Hindlimb muscle (tissue), 1 donor: ENCODE measurements around the gene SLC35D2. TPM values are rescaled to one million over a fixed set of nuclear protein-coding genes. Genes with fewer than 3 reads are reported as not detected.
"Not testable (repeated sequence)": the region's sequence is repeated elsewhere in the genome, so short reads cannot be mapped to it uniquely, and the experiment has no call there.

ENCODE experiments used
- DNase-seq: peaks from one replicate; pipeline ENCODE4 v3.0.0-alpha.2; 2013
- polyA plus RNA-seq: library from polyadenylated mRNA; unstranded; fragments of 120-200 nt; gene quantifications from one replicate; pipeline ENCODE4 v1.2.1, GENCODE V29; 2013; ENCODE audit not compliant: insufficient read length

SLC35D2 gene
- polyA plus RNA-seq, 1 donor = 23.3 TPM

DNA sequence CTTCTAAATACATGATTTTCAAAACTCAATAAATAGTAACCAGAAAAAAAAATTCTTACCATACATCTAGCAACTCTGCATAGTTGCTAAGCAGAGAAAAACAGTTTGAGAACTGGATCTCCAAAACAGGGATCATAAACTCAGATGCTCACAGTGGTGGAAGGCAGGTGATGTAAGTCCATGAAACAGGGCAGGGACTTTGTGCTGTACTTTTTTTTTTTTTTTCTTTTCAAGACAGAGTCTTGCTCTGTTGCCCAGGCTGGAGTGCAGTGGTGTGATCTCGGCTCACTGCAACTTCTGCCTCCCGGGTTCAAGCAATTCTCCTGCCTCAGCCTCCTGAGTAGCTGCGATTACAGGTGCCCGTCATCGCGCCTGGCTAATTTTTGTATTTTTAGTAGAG lies 76.6 kb downstream of the SLC35D2 start:
- not testable (repeated sequence) for DNase-seq

DNA sequence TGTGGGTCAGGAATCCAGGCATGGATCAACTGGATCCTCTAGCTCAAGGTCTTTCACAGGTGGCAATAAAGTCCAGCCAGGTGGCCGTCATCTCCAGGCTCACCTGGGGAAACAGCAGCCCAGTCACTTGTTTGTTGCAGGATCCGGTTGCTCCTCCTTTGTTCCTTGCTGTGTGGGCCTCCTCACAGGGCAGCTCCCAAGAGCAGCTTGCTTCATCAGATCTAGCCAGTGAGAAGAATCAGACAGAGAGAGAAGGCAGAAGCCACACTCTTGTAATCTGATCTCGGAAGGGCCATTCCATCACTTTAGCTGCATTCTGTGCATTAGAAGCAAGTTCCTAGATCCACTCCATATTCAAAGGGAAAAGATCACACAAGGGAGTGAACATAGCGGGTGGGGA lies 78.3 kb downstream of the SLC35D2 start:
- DNase-seq = no peak

GRCh38 chr9:96304230-96304629 lies 79.3 kb downstream of the SLC35D2 start:
- no peak for DNase-seq

DNA sequence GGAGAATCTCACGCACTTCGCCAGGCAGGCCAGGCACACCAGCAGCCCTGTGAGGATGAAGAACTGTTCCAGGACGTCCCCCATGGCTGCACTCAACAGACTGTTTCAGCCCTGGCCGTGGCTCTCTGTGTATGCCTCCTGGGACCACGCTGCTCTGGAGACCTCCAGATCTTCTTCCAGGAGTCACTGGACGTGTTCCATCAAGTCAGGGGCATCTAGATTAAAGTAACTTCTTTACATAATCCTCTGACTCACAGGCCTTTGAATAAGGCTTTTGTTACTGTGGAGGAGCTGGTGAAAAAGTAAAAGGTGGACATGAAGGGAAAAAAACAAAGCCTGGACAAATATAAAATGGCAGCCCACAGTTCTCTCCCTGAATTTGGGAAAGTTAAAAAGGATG lies 81.5 kb downstream of the SLC35D2 start, which contains the start of gene HSD17B3:
Gene HSD17B3, minus strand, starts transcription at position 156 of the 400 bp plus-strand sequence. Its CDS starts 72 bp downstream, at position 84.
- DNase-seq = no peak

DNA sequence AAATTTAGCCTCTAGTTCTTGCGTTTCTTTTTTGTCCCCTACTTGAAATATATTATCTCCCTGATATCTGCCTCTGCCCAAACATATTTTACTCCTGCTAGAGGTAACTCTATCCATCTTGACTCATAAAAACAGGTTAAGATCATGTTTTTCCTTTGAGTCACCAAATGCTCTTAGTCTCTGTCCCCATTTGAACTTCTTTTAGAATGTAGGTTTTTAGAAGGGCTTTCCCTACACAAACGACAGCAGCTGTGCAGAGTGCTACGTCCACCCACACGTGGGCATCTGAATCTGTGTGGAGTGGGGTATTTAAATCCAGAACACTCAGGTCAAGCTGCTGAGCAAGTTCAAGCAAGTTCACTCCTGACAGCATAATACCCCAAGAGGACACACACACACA lies 83.7 kb downstream of the SLC35D2 start:
- no peak for DNase-seq

DNA sequence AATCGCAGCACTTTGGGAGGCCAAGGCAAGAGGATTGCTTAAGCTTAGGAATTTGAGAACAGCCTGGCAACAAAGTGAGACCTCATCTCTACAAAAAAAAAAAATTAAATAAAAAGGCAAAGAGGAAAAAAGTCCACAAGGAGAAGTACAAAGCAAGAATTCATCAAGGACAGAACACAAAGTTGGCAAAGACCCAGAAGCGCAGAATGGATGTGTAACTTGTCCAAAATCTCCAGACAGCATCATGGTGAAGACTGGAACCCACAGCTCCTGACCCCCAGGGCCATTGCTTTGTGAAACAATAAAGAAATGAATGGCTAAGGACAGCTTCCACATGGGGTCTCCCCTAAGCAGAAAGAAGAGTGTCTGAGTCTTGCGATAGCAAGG lies 89.4 kb downstream of the SLC35D2 start:
- DNase-seq = no peak

- no peak for DNase-seq
Measured at GRCh38 chr9:96293498-96294158, 89.9 kb downstream of the SLC35D2 start.

DNA sequence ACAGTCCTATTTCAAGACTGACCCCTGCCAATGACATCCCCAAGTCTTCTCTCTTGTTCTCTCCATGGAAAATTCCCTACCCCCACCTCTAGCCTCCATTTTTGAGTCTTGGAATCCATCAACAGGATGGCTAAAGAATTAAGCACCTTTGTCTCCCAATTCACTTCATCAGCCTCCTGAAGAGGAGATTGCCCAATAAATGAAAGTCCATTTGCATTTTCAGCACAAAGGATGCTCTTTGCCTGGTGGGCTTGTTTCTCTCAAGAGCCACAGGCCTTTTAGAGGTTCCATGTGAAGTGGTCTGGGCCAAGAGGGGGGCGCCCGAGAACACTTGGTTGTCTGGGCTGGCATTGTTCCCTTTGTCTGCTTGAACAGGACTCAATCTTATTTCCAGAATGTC lies 94.1 kb downstream of the SLC35D2 start:
- DNase-seq = no peak

GRCh38 chr9:96281641-96282040 lies 101.9 kb downstream of the SLC35D2 start:
- no peak for DNase-seq

- DNase-seq = no peak
Measured at GRCh38 chr9:96279932-96280331, 103.6 kb downstream of the SLC35D2 start.

GRCh38 chr9:96274939-96275338 lies 108.6 kb downstream of the SLC35D2 start:
- DNase-seq = no peak

Other genes with a start within 250 kb of the SLC35D2 start
- gene HSD17B3, start 81.5 kb downstream of the SLC35D2 start, polyA plus RNA-seq = 0.63 TPM
- gene ZNF367, start 34.7 kb upstream of the SLC35D2 start, polyA plus RNA-seq = 6.5 TPM
- gene HABP4, start 66.5 kb upstream of the SLC35D2 start, polyA plus RNA-seq = 11.3 TPM
- 14.3 TPM for gene CDC14B, start 236.1 kb upstream of the SLC35D2 start, polyA plus RNA-seq